Neural cell (in vitro differentiated cells): Measurements from ENCODE around the gene MARF1. TPM values are rescaled to one million over a fixed set of nuclear protein-coding genes. Genes with fewer than 3 reads are reported as not detected.

ENCODE experiments used
- H2AFZ ChIP-seq: fragments of 200-600, 300-800 bp; sonication (generic), shearing (Covaris generic); 2 replicates; pipeline ENCODE4 v1.6.0; 2014; ENCODE audit warnings: low read depth, mild to moderate bottlenecking, antibody characterized with exemption, low read length, moderate library complexity
- H3F3A ChIP-seq: fragments of 200-600 bp; shearing (Covaris generic); 2 replicates; pipeline ENCODE4 v1.6.1; 2016; ENCODE audit warnings: mild to moderate bottlenecking, moderate library complexity, mixed read lengths, antibody characterized with exemption, low read length; ENCODE audit not compliant: insufficient read depth, poor library complexity, severe bottlenecking
- H3K27ac ChIP-seq: fragments of 200-600, 300-800 bp; sonication (generic), shearing (Covaris generic); 2 replicates; pipeline ENCODE4 v1.5.1; 2014; ENCODE audit warnings: mild to moderate bottlenecking, low read length, moderate library complexity
- H3K27me3 ChIP-seq: fragments of 300-800, 200-600 bp; sonication (generic), shearing (Covaris generic); 2 replicates; pipeline ENCODE4 v1.6.0; 2014; ENCODE audit warnings: mild to moderate bottlenecking, low read depth, low read length, moderate library complexity; ENCODE audit not compliant: insufficient read depth
- H3K36me3 ChIP-seq: fragments of 300-800, 200-600 bp; sonication (generic), shearing (Covaris generic); 2 replicates; pipeline ENCODE4 v1.5.1; 2014; ENCODE audit warnings: mild to moderate bottlenecking, antibody characterized with exemption, low read length, moderate library complexity; ENCODE audit not compliant: insufficient read depth
- H3K4me2 ChIP-seq: fragments of 300-800, 200-600 bp; sonication (generic), shearing (Covaris generic); 2 replicates; pipeline ENCODE4 v1.6.0; 2014; ENCODE audit warnings: mild to moderate bottlenecking, low read length
- H3K4me3 ChIP-seq: fragments of 300-800, 200-600 bp; sonication (generic), shearing (Covaris generic); 2 replicates; pipeline ENCODE4 v1.5.1; 2014; ENCODE audit warnings: mild to moderate bottlenecking, low read length, moderate library complexity
- H3K79me2 ChIP-seq: fragments of 200-600 bp; shearing (Covaris generic); replicated peaks from 2 replicates; pipeline ENCODE4 v1.6.0; 2014; ENCODE audit warnings: mild to moderate bottlenecking, low read length, moderate library complexity; ENCODE audit not compliant: insufficient read depth
- H3K9ac ChIP-seq: fragments of 300-800, 200-600 bp; sonication (generic), shearing (Covaris generic); 2 replicates; pipeline ENCODE4 v1.6.1; 2016; ENCODE audit warnings: mild to moderate bottlenecking, low read length, mixed read lengths
- H3K9me2 ChIP-seq: fragments of 200-600 bp; shearing (Covaris generic); 2 replicates; pipeline ENCODE4 v1.6.1; 2016; ENCODE audit warnings: mild to moderate bottlenecking, low read length, mixed read lengths; ENCODE audit not compliant: insufficient read depth
- H3K9me3 ChIP-seq: fragments of 200-600, 300-800 bp; sonication (generic), shearing (Covaris generic); 2 replicates; pipeline ENCODE4 v1.6.1; 2016; ENCODE audit warnings: mild to moderate bottlenecking, mixed run types, low read length, moderate library complexity, mixed read lengths
- H4K20me1 ChIP-seq: fragments of 200-600 bp; shearing (Covaris generic); 2 replicates; pipeline ENCODE4 v1.6.1; 2016; ENCODE audit warnings: mild to moderate bottlenecking, mixed run types; ENCODE audit not compliant: insufficient read depth
- EP300 ChIP-seq: fragments of 450-650 bp; conservative IDR thresholded peaks from 2 replicates; pipeline ENCODE4 v1.6.1; 2014; ENCODE audit warnings: antibody characterized with exemption, mild to moderate bottlenecking, moderate library complexity; ENCODE audit not compliant: poor library complexity, severe bottlenecking
- EZH2 ChIP-seq: fragments of 200-600, 300-800 bp; shearing (Covaris generic), sonication (generic); IDR thresholded peaks from 2 replicates; pipeline ENCODE4 v1.6.1; 2014; ENCODE audit warnings: antibody characterized with exemption, low read length, borderline replicate concordance, mild to moderate bottlenecking; ENCODE audit not compliant: insufficient read depth, poor library complexity, severe bottlenecking
- MXI1 ChIP-seq: fragments of 450-650 bp; conservative IDR thresholded peaks from 2 replicates; pipeline ENCODE4 v1.6.1; 2014; ENCODE audit warnings: antibody characterized with exemption, mild to moderate bottlenecking; ENCODE audit not compliant: poor library complexity, severe bottlenecking
- POLR2AphosphoS5 ChIP-seq: IDR thresholded peaks from 2 replicates; pipeline ENCODE4 v1.6.1; 2012
- RAD21 ChIP-seq: fragments of 450-650 bp; conservative IDR thresholded peaks from 2 replicates; pipeline ENCODE4 v1.6.1; 2014; ENCODE audit warnings: antibody characterized with exemption, mild to moderate bottlenecking, moderate library complexity
- SMC3 ChIP-seq: fragments of 450-650 bp; conservative IDR thresholded peaks from 2 replicates; pipeline ENCODE4 v1.6.1; 2014; ENCODE audit warnings: antibody characterized with exemption, mild to moderate bottlenecking, moderate library complexity; ENCODE audit not compliant: poor library complexity
- TAF1 ChIP-seq: IDR thresholded peaks from 2 replicates; pipeline ENCODE4 v1.6.1; 2012; ENCODE audit warnings: low read depth
- polyA plus RNA-seq: library from polyadenylated mRNA; depleted of rRNA; stranded (reverse); fragments of >200 nt; gene quantifications from 2 replicates; pipeline ENCODE4 v1.2.3, GENCODE V29; 2014
- TF ChIP-seq, protein P1 (sequence below): fragments of 450-650 bp; IDR thresholded peaks from 2 replicates; pipeline ENCODE4 v1.5.1; 2014; ENCODE audit warnings: antibody characterized with exemption, mild to moderate bottlenecking, moderate library complexity; ENCODE audit not compliant: poor library complexity, severe bottlenecking
- TF ChIP-seq, protein P2 (sequence below): IDR thresholded peaks from 2 replicates; pipeline ENCODE4 v1.6.1; 2012; ENCODE audit warnings: borderline replicate concordance

Gene MARF1
- polyA plus RNA-seq, 1 donor from 2014 or later, result 23.2 TPM

DNA sequence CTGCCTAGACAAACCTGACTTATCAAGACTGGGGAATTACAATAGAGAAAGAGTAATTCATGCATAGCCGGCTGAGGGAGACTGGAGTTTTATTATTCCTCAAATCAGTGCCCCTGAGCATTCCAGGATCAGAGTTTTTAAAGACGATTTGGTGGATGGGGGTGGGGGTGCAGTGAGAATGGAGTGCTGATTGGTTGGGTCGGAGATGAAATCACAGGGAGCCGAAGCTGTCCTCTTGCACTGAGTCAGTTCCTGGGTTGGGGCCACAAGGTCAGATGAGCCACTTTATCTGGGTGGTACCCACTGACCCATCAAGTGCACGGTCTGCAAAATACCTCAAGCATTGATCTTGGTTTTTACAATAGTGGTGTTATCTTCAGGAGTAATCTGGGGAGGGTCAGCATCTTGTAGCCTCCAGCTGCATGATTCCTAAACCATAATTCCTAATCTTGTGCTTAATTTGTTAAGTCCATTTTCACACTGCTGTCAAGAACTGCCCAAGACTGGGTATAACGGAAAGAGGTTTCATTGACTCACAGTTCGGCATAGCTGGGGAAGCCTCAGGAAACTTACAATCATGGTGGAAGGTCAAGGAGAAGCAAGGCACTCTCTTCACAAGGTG lies 69.6 kb downstream of the MARF1 start:
- Histone ChIP-seq H4K20me1 (no peaks in the 10 kb centered on the region), H3K27ac (no peak overlapping the region), H3K9ac (no peak overlapping the region), H2AFZ (no peak overlapping the region), H3K9me3 (no peaks in the 10 kb centered on the region), H3K36me3 (no peaks in the 10 kb centered on the region), H3F3A (no peaks in the 10 kb centered on the region), H3K79me2 (no peaks in the 10 kb centered on the region), H3K4me2 (no peak overlapping the region), H3K27me3 (no peaks in the 10 kb centered on the region), H3K4me3 (no peak overlapping the region), H3K9me2 (no peaks in the 10 kb centered on the region)
- TF ChIP-seq EP300 (no peak), EZH2 (no peak), MXI1 (no peak), TAF1 (no peak), SMC3 (no peak), POLR2AphosphoS5 (no peak), RAD21 (no peak)
- TF ChIP-seq, protein P1, sequence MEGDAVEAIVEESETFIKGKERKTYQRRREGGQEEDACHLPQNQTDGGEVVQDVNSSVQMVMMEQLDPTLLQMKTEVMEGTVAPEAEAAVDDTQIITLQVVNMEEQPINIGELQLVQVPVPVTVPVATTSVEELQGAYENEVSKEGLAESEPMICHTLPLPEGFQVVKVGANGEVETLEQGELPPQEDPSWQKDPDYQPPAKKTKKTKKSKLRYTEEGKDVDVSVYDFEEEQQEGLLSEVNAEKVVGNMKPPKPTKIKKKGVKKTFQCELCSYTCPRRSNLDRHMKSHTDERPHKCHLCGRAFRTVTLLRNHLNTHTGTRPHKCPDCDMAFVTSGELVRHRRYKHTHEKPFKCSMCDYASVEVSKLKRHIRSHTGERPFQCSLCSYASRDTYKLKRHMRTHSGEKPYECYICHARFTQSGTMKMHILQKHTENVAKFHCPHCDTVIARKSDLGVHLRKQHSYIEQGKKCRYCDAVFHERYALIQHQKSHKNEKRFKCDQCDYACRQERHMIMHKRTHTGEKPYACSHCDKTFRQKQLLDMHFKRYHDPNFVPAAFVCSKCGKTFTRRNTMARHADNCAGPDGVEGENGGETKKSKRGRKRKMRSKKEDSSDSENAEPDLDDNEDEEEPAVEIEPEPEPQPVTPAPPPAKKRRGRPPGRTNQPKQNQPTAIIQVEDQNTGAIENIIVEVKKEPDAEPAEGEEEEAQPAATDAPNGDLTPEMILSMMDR, result no peak
- TF ChIP-seq, protein P2, sequence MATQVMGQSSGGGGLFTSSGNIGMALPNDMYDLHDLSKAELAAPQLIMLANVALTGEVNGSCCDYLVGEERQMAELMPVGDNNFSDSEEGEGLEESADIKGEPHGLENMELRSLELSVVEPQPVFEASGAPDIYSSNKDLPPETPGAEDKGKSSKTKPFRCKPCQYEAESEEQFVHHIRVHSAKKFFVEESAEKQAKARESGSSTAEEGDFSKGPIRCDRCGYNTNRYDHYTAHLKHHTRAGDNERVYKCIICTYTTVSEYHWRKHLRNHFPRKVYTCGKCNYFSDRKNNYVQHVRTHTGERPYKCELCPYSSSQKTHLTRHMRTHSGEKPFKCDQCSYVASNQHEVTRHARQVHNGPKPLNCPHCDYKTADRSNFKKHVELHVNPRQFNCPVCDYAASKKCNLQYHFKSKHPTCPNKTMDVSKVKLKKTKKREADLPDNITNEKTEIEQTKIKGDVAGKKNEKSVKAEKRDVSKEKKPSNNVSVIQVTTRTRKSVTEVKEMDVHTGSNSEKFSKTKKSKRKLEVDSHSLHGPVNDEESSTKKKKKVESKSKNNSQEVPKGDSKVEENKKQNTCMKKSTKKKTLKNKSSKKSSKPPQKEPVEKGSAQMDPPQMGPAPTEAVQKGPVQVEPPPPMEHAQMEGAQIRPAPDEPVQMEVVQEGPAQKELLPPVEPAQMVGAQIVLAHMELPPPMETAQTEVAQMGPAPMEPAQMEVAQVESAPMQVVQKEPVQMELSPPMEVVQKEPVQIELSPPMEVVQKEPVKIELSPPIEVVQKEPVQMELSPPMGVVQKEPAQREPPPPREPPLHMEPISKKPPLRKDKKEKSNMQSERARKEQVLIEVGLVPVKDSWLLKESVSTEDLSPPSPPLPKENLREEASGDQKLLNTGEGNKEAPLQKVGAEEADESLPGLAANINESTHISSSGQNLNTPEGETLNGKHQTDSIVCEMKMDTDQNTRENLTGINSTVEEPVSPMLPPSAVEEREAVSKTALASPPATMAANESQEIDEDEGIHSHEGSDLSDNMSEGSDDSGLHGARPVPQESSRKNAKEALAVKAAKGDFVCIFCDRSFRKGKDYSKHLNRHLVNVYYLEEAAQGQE, result no peak

DNA sequence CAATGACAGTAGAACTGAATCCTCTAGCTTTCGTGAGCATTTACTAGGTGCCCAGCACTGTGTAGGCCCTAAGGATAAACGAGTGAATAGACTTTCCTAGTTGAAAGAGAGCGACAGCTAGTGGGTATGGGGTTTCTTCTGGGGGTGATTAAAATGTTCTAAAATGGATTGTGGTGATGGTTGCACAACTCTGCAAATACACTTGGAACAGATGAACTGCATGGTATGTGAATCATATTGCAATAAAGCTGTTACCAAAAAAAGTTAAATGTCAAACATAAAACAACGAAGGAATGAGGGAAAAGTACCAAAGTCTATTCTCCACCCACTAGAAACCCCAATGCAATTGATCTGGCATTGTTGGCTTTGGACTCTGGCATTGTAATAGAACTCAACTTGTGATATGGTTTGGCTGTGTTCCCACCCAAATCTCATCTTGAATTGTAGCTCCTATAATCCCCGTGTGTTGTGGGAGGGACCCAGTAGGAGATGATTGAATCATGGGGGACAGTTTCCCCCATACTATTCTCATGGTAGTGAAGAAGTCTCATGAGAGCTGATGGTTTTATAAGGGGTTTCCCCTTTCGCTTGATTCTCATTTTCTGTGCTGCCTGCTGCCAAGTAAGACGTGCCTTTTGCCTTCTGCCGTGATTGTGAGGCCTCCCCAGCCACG lies 70.5 kb downstream of the MARF1 start:
- H3K4me2 ChIP-seq, result no peak overlapping the region
- H2AFZ ChIP-seq, result no peak overlapping the region
- no peaks in the 10 kb centered on the region for H3K27me3 ChIP-seq
- H3K9ac ChIP-seq, result no peak overlapping the region
- H3K79me2 ChIP-seq, result no peaks in the 10 kb centered on the region
- no peaks in the 10 kb centered on the region for H3F3A ChIP-seq
- H4K20me1 ChIP-seq, result no peaks in the 10 kb centered on the region
- no peak overlapping the region for H3K27ac ChIP-seq
- H3K4me3 ChIP-seq, result no peak overlapping the region
- peaks cover 5% of the 10 kb centered on the region for H3K36me3 ChIP-seq
- no peaks in the 10 kb centered on the region for H3K9me2 ChIP-seq
- no peaks in the 10 kb centered on the region for H3K9me3 ChIP-seq
- TF ChIP-seq, protein P1, result no peak
- TF ChIP-seq EP300 (no peak), SMC3 (no peak), TAF1 (no peak), POLR2AphosphoS5 (no peak), EZH2 (no peak), MXI1 (no peak), RAD21 (no peak)
- TF ChIP-seq, protein P2, result no peak
